Epithelial cell of esophagus (primary cell): Measurements from ENCODE around the gene HIP1R.

Experiments
- DNase-seq: peaks from one replicate; pipeline ENCODE4 v3.0.0; 2010; ENCODE audit warnings: low read depth
- H3K4me3 ChIP-seq: 2 replicates; pipeline ENCODE4 v1.5.1; 2011; ENCODE audit warnings: mild to moderate bottlenecking, low read length, control low read depth
- CTCF ChIP-seq: IDR thresholded peaks from 2 replicates; pipeline ENCODE4 v1.5.1; 2011; ENCODE audit warnings: low read depth, mild to moderate bottlenecking, low read length, control low read depth, inconsistent platforms; ENCODE audit not compliant: insufficient read depth; ENCODE audit errors: missing control alignments

Gene HIP1R

GRCh38 chr12:122908915-122909314 lies 73.7 kb downstream of the HIP1R start:
- DNase-seq: no peak
- no peak for TF ChIP-seq CTCF
- H3K4me3 ChIP-seq: no peak overlapping the region

GRCh38 chr12:122909442-122910288 lies 74.4 kb downstream of the HIP1R start:
- DNase-seq: no peak
- H3K4me3 ChIP-seq: no peak overlapping the region
- TF ChIP-seq CTCF: no peak
